ENCODE results near the gene LCTL.

LCTL gene

GRCh38 chr15:66567897-66568296, 2.1 kb upstream of the LCTL start:
- Histone ChIP-seq H3K27me3 (ENCODE audit: insufficient read depth, low read length) (no peaks in the 10 kb centered on the region), H3K9me3 (ENCODE audit: low read length) (no peaks in the 10 kb centered on the region), H2AFZ (ENCODE audit: low read depth, low read length) (no peak overlapping the region), H3K4me1 (ENCODE audit: insufficient read depth, low read length) (peaks cover 12% of the 10 kb centered on the region), H3K4me3 (ENCODE audit: low read length) (no peak overlapping the region), H3K36me3 (ENCODE audit: insufficient read depth, low read length) (no peaks in the 10 kb centered on the region)

GRCh38 chr15:66566963-66567531, 1.2 kb upstream of the LCTL start:
- Histone ChIP-seq H2AFZ (ENCODE audit: low read depth, low read length) (no peak overlapping the region), H3K9me3 (ENCODE audit: low read length) (no peaks in the 10 kb centered on the region), H3K4me3 (ENCODE audit: low read length) (no peak overlapping the region), H3K4me1 (ENCODE audit: insufficient read depth, low read length) (peaks cover 12% of the 10 kb centered on the region), H3K27me3 (ENCODE audit: insufficient read depth, low read length) (no peaks in the 10 kb centered on the region), H3K36me3 (ENCODE audit: insufficient read depth, low read length) (no peaks in the 10 kb centered on the region)

GRCh38 chr15:66565141-66565641, 607 bp downstream of the LCTL start:
- H3K9me3 ChIP-seq (ENCODE audit: low read length): no peaks in the 10 kb centered on the region
- no peaks in the 10 kb centered on the region for H3K36me3 ChIP-seq (ENCODE audit: insufficient read depth, low read length)
- H2AFZ ChIP-seq (ENCODE audit: low read depth, low read length): peak overlapping the region; percentile 55
- H3K4me3 ChIP-seq (ENCODE audit: low read length): peak overlapping the region; percentile 33
- peaks cover 12% of the 10 kb centered on the region for H3K4me1 ChIP-seq (ENCODE audit: insufficient read depth, low read length)
- no peaks in the 10 kb centered on the region for H3K27me3 ChIP-seq (ENCODE audit: insufficient read depth, low read length)

GRCh38 chr15:66564136-66565041, 1.4 kb downstream of the LCTL start:
- Histone ChIP-seq H3K4me3 (ENCODE audit: low read length) (no peak overlapping the region), H2AFZ (ENCODE audit: low read depth, low read length) (no peak overlapping the region), H3K4me1 (ENCODE audit: insufficient read depth, low read length) (peaks cover 12% of the 10 kb centered on the region), H3K9me3 (ENCODE audit: low read length) (no peaks in the 10 kb centered on the region), H3K27me3 (ENCODE audit: insufficient read depth, low read length) (no peaks in the 10 kb centered on the region), H3K36me3 (ENCODE audit: insufficient read depth, low read length) (no peaks in the 10 kb centered on the region)

- Histone ChIP-seq H3K9me3 (ENCODE audit: low read length) (no peaks in the 10 kb centered on the region), H3K4me1 (ENCODE audit: insufficient read depth, low read length) (peaks cover 12% of the 10 kb centered on the region), H2AFZ (ENCODE audit: low read depth, low read length) (no peak overlapping the region), H3K36me3 (ENCODE audit: insufficient read depth, low read length) (no peaks in the 10 kb centered on the region), H3K4me3 (ENCODE audit: low read length) (no peak overlapping the region), H3K27me3 (ENCODE audit: insufficient read depth, low read length) (no peaks in the 10 kb centered on the region)
These were observed 2.2 kb downstream of the LCTL start for GRCh38 chr15:66563566-66564110.

- no peak overlapping the region for H2AFZ ChIP-seq (ENCODE audit: low read depth, low read length)
- no peaks in the 10 kb centered on the region for H3K36me3 ChIP-seq (ENCODE audit: insufficient read depth, low read length)
- H3K4me1 ChIP-seq (ENCODE audit: insufficient read depth, low read length): peaks cover 12% of the 10 kb centered on the region
- no peaks in the 10 kb centered on the region for H3K9me3 ChIP-seq (ENCODE audit: low read length)
- no peaks in the 10 kb centered on the region for H3K27me3 ChIP-seq (ENCODE audit: insufficient read depth, low read length)
- H3K4me3 ChIP-seq (ENCODE audit: low read length): no peak overlapping the region
These were observed 2.7 kb downstream of the LCTL start for GRCh38 chr15:66563126-66563525.

- Histone ChIP-seq H2AFZ (ENCODE audit: low read depth, low read length) (no peak overlapping the region), H3K4me3 (ENCODE audit: low read length) (no peak overlapping the region), H3K4me1 (ENCODE audit: insufficient read depth, low read length) (peaks cover 8% of the 10 kb centered on the region), H3K9me3 (ENCODE audit: low read length) (no peaks in the 10 kb centered on the region), H3K27me3 (ENCODE audit: insufficient read depth, low read length) (no peaks in the 10 kb centered on the region), H3K36me3 (ENCODE audit: insufficient read depth, low read length) (no peaks in the 10 kb centered on the region)
These were observed 4.8 kb downstream of the LCTL start for GRCh38 chr15:66560856-66561525.

- Histone ChIP-seq H2AFZ (ENCODE audit: low read depth, low read length) (no peak overlapping the region), H3K27me3 (ENCODE audit: insufficient read depth, low read length) (no peaks in the 10 kb centered on the region), H3K4me1 (ENCODE audit: insufficient read depth, low read length) (no peaks in the 10 kb centered on the region), H3K9me3 (ENCODE audit: low read length) (no peaks in the 10 kb centered on the region), H3K4me3 (ENCODE audit: low read length) (no peak overlapping the region), H3K36me3 (ENCODE audit: insufficient read depth, low read length) (no peaks in the 10 kb centered on the region)
These were observed 7.5 kb downstream of the LCTL start for GRCh38 chr15:66558271-66558670.

GRCh38 chr15:66555685-66556084, 10.1 kb downstream of the LCTL start:
- no peaks in the 10 kb centered on the region for H3K27me3 ChIP-seq (ENCODE audit: insufficient read depth, low read length)
- H3K4me3 ChIP-seq (ENCODE audit: low read length): no peak overlapping the region
- no peaks in the 10 kb centered on the region for H3K9me3 ChIP-seq (ENCODE audit: low read length)
- H3K36me3 ChIP-seq (ENCODE audit: insufficient read depth, low read length): peaks cover 8% of the 10 kb centered on the region
- no peaks in the 10 kb centered on the region for H3K4me1 ChIP-seq (ENCODE audit: insufficient read depth, low read length)
- no peak overlapping the region for H2AFZ ChIP-seq (ENCODE audit: low read depth, low read length)

GRCh38 chr15:66545255-66545654, 20.5 kb downstream of the LCTL start:
- Histone ChIP-seq H3K9me3 (ENCODE audit: low read length) (no peaks in the 10 kb centered on the region), H3K27me3 (ENCODE audit: insufficient read depth, low read length) (no peaks in the 10 kb centered on the region), H3K4me3 (ENCODE audit: low read length) (no peak overlapping the region), H2AFZ (ENCODE audit: low read depth, low read length) (no peak overlapping the region), H3K4me1 (ENCODE audit: insufficient read depth, low read length) (no peaks in the 10 kb centered on the region), H3K36me3 (ENCODE audit: insufficient read depth, low read length) (peaks cover 31% of the 10 kb centered on the region)

GRCh38 chr15:66542896-66543295, 22.9 kb downstream of the LCTL start:
- no peak overlapping the region for H2AFZ ChIP-seq (ENCODE audit: low read depth, low read length)
- H3K27me3 ChIP-seq (ENCODE audit: insufficient read depth, low read length): no peaks in the 10 kb centered on the region
- no peak overlapping the region for H3K4me3 ChIP-seq (ENCODE audit: low read length)
- H3K9me3 ChIP-seq (ENCODE audit: low read length): no peaks in the 10 kb centered on the region
- H3K36me3 ChIP-seq (ENCODE audit: insufficient read depth, low read length): peaks cover 40% of the 10 kb centered on the region
- H3K4me1 ChIP-seq (ENCODE audit: insufficient read depth, low read length): no peaks in the 10 kb centered on the region

- no peak overlapping the region for H2AFZ ChIP-seq (ENCODE audit: low read depth, low read length)
- H3K9me3 ChIP-seq (ENCODE audit: low read length): no peaks in the 10 kb centered on the region
- H3K36me3 ChIP-seq (ENCODE audit: insufficient read depth, low read length): peaks cover 51% of the 10 kb centered on the region
- no peaks in the 10 kb centered on the region for H3K27me3 ChIP-seq (ENCODE audit: insufficient read depth, low read length)
- no peak overlapping the region for H3K4me3 ChIP-seq (ENCODE audit: low read length)
- H3K4me1 ChIP-seq (ENCODE audit: insufficient read depth, low read length): no peaks in the 10 kb centered on the region
These were observed 30.7 kb downstream of the LCTL start for GRCh38 chr15:66535056-66535455.

GRCh38 chr15:66524838-66525237, 41.0 kb downstream of the LCTL start:
- Histone ChIP-seq H3K9me3 (ENCODE audit: low read length) (no peaks in the 10 kb centered on the region), H3K27me3 (ENCODE audit: insufficient read depth, low read length) (no peaks in the 10 kb centered on the region), H2AFZ (ENCODE audit: low read depth, low read length) (no peak overlapping the region), H3K4me3 (ENCODE audit: low read length) (no peak overlapping the region), H3K36me3 (ENCODE audit: insufficient read depth, low read length) (peaks cover 49% of the 10 kb centered on the region), H3K4me1 (ENCODE audit: insufficient read depth, low read length) (no peaks in the 10 kb centered on the region)

All from neuron (in vitro differentiated cells).